Measurements from ENCODE around the gene AGAP1. TPM values are rescaled to one million over a fixed set of nuclear protein-coding genes. Genes with fewer than 3 reads are reported as not detected.

The AGAP1 gene
- total and polyA plus RNA-seq, 4 donors: 36.1 to 79.4 (median 52.6) TPM

DNA sequence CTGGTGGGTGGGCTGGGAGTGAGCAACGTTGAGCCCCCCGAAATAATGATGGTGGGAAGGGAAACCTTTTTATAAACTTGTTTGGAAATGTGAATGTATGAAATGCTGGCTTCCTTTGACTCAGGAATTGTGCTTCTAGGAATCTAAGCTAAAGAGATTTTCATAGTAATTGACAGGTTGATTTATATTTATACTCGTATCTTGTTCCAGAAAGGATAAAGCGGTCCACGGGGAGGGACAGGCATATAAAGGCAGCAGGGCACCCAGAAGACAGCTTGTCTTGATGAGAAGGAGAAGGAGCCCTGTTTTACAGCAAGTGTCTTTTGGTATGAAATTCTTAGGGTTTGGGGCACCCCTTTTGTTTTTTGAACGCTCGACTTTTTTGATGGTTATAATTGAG is 157.8 kb downstream of the AGAP1 start:
- peak in 1 of 6 donors; percentile 51 for DNase-seq (ENCODE audit: low read depth in 4 of 6, low spot score in 6 of 6)
- Histone ChIP-seq H3K4me1 (ENCODE audit: control insufficient read depth, insufficient read depth, low read length) (peaks cover 8% of the 10 kb centered on the region), H3K27ac (ENCODE audit: low read depth, low read length) (no peak overlapping the region), H3K36me3 (ENCODE audit: control insufficient read depth, insufficient read depth, low read length) (no peaks in the 10 kb centered on the region), H3K27me3 (ENCODE audit: control insufficient read depth, insufficient read depth, low read length) (no peaks in the 10 kb centered on the region), H3K4me3 (ENCODE audit: low read depth, low read length) (no peak overlapping the region), H3K9me3 (ENCODE audit: control insufficient read depth, insufficient read depth, low read length) (no peaks in the 10 kb centered on the region)
- WGBS (ENCODE audit: insufficient coverage): 58% methylated on average over 6 of the region's 7 CpGs

DNA sequence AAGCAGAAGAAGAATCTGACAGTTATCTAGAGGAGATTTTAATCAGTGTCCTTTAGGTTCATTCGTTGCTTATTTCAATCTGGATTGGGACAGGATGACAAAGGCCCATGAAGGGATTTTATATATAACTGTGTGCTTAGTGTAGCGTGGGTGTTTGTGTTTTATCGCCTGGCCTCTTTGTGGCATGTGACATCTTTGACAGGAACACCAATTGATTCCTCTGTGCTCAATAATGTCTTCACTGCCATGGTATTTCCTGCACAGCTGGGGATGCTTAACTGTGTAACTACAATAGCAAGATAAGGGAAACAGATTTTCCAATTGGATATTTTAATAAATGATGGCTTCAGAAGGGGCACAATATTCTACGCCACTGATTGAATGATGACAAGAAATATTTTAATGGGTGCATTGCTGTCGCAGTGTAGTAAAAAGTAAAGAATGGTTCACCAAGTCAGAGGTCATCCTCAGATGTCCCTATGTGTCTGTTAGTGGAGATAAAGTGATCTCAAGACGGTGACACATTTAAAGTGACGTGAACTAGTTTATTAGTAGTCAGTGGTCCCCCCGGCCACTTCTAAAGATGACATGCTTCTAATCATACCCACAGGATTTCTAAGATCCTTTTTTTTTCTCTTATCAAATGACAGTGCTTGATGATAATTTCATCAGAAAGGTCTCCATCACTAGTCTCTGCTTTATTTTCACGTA is 160.4 kb downstream of the AGAP1 start:
- Histone ChIP-seq H3K36me3 (ENCODE audit: control insufficient read depth, insufficient read depth, low read length) (no peaks in the 10 kb centered on the region), H3K4me3 (ENCODE audit: low read depth, low read length) (no peak overlapping the region), H3K27ac (ENCODE audit: low read depth, low read length) (no peak overlapping the region), H3K9me3 (ENCODE audit: control insufficient read depth, insufficient read depth, low read length) (no peaks in the 10 kb centered on the region), H3K4me1 (ENCODE audit: control insufficient read depth, insufficient read depth, low read length) (peaks cover 23% of the 10 kb centered on the region), H3K27me3 (ENCODE audit: control insufficient read depth, insufficient read depth, low read length) (no peaks in the 10 kb centered on the region)
- no peak for DNase-seq (ENCODE audit: low read depth in 4 of 6, low spot score in 6 of 6)
- 46% methylated on average over 5 of the region's 9 CpGs for WGBS (ENCODE audit: insufficient coverage)

DNA sequence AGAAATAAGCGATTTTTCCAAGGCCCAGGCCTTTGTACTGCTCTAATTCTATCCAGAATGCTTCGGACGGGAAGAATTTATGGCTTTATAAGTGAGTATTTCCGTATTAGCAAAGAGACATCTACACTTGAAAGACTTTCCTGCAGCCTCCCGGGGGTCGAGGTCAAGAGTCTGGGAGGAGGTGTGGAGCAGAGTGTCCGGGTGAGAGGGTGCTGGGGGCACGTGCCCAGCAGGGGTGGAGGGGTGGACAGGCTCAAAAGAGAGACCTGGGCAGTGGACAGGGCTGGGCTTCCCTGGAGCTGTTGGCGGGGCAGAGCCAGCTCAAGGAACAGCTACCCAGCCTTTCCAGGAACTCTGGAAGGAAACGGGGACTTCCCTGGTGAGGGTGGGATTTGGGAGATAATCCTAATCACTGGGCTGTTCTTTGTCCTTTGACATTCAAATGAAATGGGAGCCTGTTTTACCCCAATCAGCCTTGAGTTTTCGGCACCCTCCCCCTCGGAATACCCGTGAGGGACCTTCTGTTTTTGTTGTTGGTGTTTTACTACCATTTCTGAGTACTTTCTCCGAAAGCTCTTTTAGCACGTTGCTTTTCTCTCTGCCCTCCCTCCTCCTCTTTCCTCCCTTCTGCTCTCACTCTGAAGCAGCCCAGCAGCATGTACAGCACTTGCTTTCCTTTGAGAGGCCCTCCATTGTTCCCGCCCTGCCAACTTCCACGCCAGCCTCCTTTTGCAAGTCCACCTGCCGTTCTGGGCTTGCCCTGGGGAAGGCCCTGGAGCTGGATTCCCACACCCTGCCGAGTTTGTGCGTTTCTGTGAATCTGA is 164.7 kb downstream of the AGAP1 start:
- H3K4me3 ChIP-seq (ENCODE audit: low read depth, low read length): no peak overlapping the region
- no peaks in the 10 kb centered on the region for H3K9me3 ChIP-seq (ENCODE audit: control insufficient read depth, insufficient read depth, low read length)
- no peaks in the 10 kb centered on the region for H3K27me3 ChIP-seq (ENCODE audit: control insufficient read depth, insufficient read depth, low read length)
- no peak overlapping the region for H3K27ac ChIP-seq (ENCODE audit: low read depth, low read length)
- WGBS (ENCODE audit: insufficient coverage): 23% methylated on average over 13 of the region's 20 CpGs
- DNase-seq (ENCODE audit: low read depth in 4 of 6, low spot score in 6 of 6): peak in 2 of 6 donors; percentile 65 to 69
- peaks cover 49% of the 10 kb centered on the region for H3K4me1 ChIP-seq (ENCODE audit: control insufficient read depth, insufficient read depth, low read length)
- no peaks in the 10 kb centered on the region for H3K36me3 ChIP-seq (ENCODE audit: control insufficient read depth, insufficient read depth, low read length)

DNA sequence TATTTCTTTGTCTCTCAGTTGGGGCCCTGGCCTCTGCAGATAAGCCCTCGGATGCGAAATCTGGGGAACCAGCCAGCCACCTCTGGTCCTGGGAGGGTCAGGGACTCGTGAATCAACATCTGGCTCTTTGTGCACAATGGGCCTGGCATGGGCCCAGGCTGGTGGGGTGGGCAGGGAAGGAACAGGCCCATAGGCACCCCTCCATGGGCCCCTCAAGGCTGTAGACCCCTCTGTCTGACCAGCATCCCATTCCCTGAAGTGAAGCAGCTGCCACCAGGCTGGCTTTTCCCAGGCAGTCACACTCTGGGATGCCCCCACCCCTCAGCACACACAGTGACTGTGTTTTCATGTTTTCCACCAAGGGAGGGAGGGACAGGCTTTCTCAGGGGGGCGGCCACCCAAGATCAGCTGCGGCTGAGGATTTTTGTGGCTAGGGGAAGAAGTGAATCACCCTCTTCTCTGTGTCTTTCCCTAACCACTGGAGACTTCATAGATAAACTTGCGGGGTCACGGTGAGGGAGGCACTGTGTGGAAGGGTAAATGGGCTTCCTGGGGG is 166.0 kb downstream of the AGAP1 start:
- no peak for DNase-seq (ENCODE audit: low read depth in 4 of 6, low spot score in 6 of 6)
- H3K4me3 ChIP-seq (ENCODE audit: low read depth, low read length): no peak overlapping the region
- peaks cover 56% of the 10 kb centered on the region for H3K4me1 ChIP-seq (ENCODE audit: control insufficient read depth, insufficient read depth, low read length)
- no peaks in the 10 kb centered on the region for H3K27me3 ChIP-seq (ENCODE audit: control insufficient read depth, insufficient read depth, low read length)
- 40% methylated on average over 1 of the region's 7 CpGs for WGBS (ENCODE audit: insufficient coverage)
- no peak overlapping the region for H3K27ac ChIP-seq (ENCODE audit: low read depth, low read length)
- no peaks in the 10 kb centered on the region for H3K9me3 ChIP-seq (ENCODE audit: control insufficient read depth, insufficient read depth, low read length)
- H3K36me3 ChIP-seq (ENCODE audit: control insufficient read depth, insufficient read depth, low read length): no peaks in the 10 kb centered on the region

DNA sequence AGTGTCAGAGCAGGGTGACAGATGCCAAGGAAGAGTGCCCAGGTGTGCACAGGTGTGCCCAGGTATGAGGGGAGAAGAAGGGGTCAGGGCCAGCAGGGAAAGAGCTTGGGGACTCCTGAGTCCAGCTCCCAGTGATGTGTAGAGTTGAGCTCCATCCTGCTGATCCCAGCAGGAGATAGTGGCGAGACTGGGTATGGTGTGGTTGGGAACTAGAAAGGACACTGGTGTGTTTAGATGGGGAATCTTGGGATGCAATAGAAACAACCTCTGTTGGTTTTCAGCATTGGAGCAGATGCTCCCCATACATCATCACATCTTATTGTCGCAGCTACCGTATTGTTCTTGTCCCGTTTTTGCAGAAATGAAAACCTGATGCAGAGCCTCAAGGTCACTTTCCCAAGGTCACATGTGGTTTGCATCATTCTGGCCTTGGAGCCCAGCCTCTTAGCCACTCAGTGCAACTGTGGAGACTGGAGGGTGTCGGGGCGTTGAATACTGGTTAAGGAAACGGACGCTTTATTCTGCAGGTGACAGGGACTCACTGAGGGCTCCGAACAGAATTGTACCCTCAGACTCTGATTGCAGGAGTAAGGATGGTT is 166.7 kb downstream of the AGAP1 start:
- WGBS (ENCODE audit: insufficient coverage): 72% methylated on average over 7 of the region's 9 CpGs
- Histone ChIP-seq H3K36me3 (ENCODE audit: control insufficient read depth, insufficient read depth, low read length) (no peaks in the 10 kb centered on the region), H3K27ac (ENCODE audit: low read depth, low read length) (no peak overlapping the region), H3K27me3 (ENCODE audit: control insufficient read depth, insufficient read depth, low read length) (no peaks in the 10 kb centered on the region), H3K4me3 (ENCODE audit: low read depth, low read length) (no peak overlapping the region), H3K4me1 (ENCODE audit: control insufficient read depth, insufficient read depth, low read length) (peaks cover 59% of the 10 kb centered on the region), H3K9me3 (ENCODE audit: control insufficient read depth, insufficient read depth, low read length) (no peaks in the 10 kb centered on the region)
- DNase-seq (ENCODE audit: low read depth in 4 of 6, low spot score in 6 of 6): no peak

DNA sequence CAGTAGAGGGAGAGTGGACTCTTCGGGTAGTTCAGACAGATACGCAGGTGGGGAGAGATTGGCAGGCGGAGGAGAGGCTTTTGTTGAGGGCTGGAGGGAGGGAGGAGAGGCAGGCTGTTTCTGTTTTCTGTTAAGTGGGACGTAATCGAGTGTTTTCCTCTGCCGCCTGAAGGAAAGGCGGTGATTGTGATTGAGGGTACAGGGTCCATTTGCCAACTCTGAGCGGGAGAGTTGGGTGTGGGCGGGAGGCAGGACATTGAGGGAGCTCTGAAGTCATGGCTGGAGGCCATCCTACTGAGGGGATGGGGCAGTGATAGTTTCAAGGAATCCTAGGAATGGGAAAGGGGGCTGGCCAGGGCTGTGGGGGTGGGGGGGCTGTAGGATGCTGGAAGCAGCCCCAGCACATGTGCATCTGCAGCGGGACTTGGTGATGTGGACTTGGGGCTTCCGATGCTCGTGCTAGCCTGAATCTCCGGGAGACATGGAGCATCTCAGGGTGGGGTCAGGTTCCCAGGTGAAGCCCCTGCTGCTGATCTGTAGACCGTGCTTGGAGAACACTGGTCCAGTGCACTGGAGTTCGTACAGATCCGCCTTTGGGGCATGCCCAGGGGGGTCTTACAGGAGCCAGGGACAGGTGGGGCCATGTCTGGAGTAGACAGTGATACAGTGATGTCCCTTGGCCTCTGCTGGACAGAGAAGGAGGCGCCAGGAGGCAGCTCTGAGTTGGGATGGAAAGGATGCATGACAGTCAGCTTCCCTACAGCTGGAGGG is 167.5 kb downstream of the AGAP1 start:
- no peak for DNase-seq (ENCODE audit: low read depth in 4 of 6, low spot score in 6 of 6)
- Histone ChIP-seq H3K9me3 (ENCODE audit: control insufficient read depth, insufficient read depth, low read length) (no peaks in the 10 kb centered on the region), H3K4me1 (ENCODE audit: control insufficient read depth, insufficient read depth, low read length) (peaks cover 61% of the 10 kb centered on the region), H3K4me3 (ENCODE audit: low read depth, low read length) (no peak overlapping the region), H3K27me3 (ENCODE audit: control insufficient read depth, insufficient read depth, low read length) (no peaks in the 10 kb centered on the region), H3K27ac (ENCODE audit: low read depth, low read length) (no peak overlapping the region), H3K36me3 (ENCODE audit: control insufficient read depth, insufficient read depth, low read length) (no peaks in the 10 kb centered on the region)
- WGBS (ENCODE audit: insufficient coverage): 61% methylated on average over 17 of the region's 17 CpGs

DNA sequence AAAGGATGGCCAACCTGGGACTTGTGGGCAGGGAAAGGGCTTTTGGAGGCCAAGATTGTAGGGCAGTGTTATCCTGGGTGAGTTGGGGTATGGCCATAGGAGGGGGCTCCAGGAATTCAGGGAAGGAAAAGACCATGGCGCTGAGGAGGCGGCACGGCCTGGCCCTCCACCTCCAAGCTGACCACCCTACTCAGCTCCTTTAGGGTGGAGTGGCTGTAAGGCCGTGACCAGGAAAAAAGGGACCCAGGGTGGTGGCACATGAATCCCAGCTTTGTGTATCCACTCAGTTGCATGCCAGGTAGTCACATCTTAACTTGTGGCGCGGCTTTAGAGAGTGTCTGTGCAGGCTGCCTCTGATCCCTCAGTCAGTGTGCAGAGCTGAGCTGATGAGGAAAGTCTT is 168.1 kb downstream of the AGAP1 start:
- no peak overlapping the region for H3K27ac ChIP-seq (ENCODE audit: low read depth, low read length)
- H3K4me3 ChIP-seq (ENCODE audit: low read depth, low read length): no peak overlapping the region
- WGBS (ENCODE audit: insufficient coverage): 98% methylated on average over 6 of the region's 6 CpGs
- H3K36me3 ChIP-seq (ENCODE audit: control insufficient read depth, insufficient read depth, low read length): no peaks in the 10 kb centered on the region
- no peak for DNase-seq (ENCODE audit: low read depth in 4 of 6, low spot score in 6 of 6)
- no peaks in the 10 kb centered on the region for H3K27me3 ChIP-seq (ENCODE audit: control insufficient read depth, insufficient read depth, low read length)
- no peaks in the 10 kb centered on the region for H3K9me3 ChIP-seq (ENCODE audit: control insufficient read depth, insufficient read depth, low read length)
- peaks cover 61% of the 10 kb centered on the region for H3K4me1 ChIP-seq (ENCODE audit: control insufficient read depth, insufficient read depth, low read length)

DNA sequence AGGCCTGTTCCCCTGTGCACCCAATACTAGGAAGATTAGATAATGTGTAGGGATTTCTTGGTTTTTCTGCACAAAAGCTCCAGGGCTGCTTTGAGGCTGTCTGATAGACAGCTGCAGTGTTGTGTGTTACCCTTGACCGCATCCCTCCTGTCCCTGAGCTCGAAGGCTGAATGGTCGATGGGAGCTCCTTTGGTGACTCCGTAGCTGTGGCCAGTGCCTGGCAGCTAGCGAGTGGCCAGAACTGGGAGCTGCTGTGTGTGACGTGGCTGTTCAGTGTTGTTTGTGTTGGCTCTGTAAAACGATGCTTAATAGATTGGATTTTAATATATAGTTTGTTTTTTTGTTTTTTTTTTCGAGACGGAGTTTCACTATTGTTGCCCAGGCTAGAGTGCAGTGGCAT is 170.0 kb downstream of the AGAP1 start:
- H3K27ac ChIP-seq (ENCODE audit: low read depth, low read length): no peak overlapping the region
- no peak for DNase-seq (ENCODE audit: low read depth in 4 of 6, low spot score in 6 of 6)
- no peaks in the 10 kb centered on the region for H3K27me3 ChIP-seq (ENCODE audit: control insufficient read depth, insufficient read depth, low read length)
- H3K4me1 ChIP-seq (ENCODE audit: control insufficient read depth, insufficient read depth, low read length): peaks cover 50% of the 10 kb centered on the region
- H3K4me3 ChIP-seq (ENCODE audit: low read depth, low read length): no peak overlapping the region
- 42% methylated on average over 6 of the region's 9 CpGs for WGBS (ENCODE audit: insufficient coverage)
- H3K9me3 ChIP-seq (ENCODE audit: control insufficient read depth, insufficient read depth, low read length): no peaks in the 10 kb centered on the region
- H3K36me3 ChIP-seq (ENCODE audit: control insufficient read depth, insufficient read depth, low read length): no peaks in the 10 kb centered on the region

DNA sequence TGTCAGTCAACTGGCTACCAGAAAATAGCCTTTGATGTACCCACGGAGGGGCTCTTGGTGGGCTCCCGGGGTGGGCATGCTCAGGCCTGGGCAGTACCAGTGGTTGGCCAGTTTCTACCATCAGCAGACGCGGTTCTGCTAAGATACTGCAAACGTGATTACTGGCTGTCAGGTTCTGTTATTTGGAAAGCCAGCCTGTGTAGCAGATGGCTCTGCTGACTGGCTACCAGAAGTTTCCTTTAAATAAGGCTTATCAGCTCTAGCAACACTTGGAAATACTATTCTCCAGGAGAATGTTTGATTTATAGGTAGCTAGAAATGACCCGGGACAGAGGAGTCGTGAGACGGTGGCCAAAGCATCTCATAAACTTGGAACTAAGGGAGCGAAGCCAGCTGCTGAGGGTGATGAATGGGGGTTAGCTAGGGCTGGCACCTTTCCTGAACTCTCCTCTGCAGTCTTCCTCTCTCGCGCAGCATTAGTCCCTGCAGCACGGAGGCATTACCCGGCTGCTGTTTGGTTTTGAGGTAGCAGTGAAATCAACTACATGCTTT is 171.9 kb downstream of the AGAP1 start:
- peak overlapping the region; percentile 88 for H3K27ac ChIP-seq (ENCODE audit: low read depth, low read length)
- H3K9me3 ChIP-seq (ENCODE audit: control insufficient read depth, insufficient read depth, low read length): no peaks in the 10 kb centered on the region
- peak overlapping the region; percentile 52 for H3K4me3 ChIP-seq (ENCODE audit: low read depth, low read length)
- no peaks in the 10 kb centered on the region for H3K36me3 ChIP-seq (ENCODE audit: control insufficient read depth, insufficient read depth, low read length)
- peak in 1 of 6 donors; percentile 85 for DNase-seq (ENCODE audit: low read depth in 4 of 6, low spot score in 6 of 6)
- WGBS (ENCODE audit: insufficient coverage): 13% methylated on average over 8 of the region's 13 CpGs
- no peaks in the 10 kb centered on the region for H3K27me3 ChIP-seq (ENCODE audit: control insufficient read depth, insufficient read depth, low read length)
- peaks cover 31% of the 10 kb centered on the region for H3K4me1 ChIP-seq (ENCODE audit: control insufficient read depth, insufficient read depth, low read length)

Data from spinal cord (tissue), 10 donors.